SH-SY5Y (cell line): ENCODE data around the gene SPDL1.

Experiments
- GATA2 ChIP-seq: IDR thresholded peaks from 2 replicates; pipeline ENCODE4 v1.6.1; 2011; ENCODE audit warnings: mild to moderate bottlenecking, low read depth, low read length
- GATA3 ChIP-seq: IDR thresholded peaks from 2 replicates; pipeline ENCODE4 v1.6.1; 2011; ENCODE audit warnings: low read depth, mild to moderate bottlenecking, low read length, moderate library complexity

Gene SPDL1, protein sequence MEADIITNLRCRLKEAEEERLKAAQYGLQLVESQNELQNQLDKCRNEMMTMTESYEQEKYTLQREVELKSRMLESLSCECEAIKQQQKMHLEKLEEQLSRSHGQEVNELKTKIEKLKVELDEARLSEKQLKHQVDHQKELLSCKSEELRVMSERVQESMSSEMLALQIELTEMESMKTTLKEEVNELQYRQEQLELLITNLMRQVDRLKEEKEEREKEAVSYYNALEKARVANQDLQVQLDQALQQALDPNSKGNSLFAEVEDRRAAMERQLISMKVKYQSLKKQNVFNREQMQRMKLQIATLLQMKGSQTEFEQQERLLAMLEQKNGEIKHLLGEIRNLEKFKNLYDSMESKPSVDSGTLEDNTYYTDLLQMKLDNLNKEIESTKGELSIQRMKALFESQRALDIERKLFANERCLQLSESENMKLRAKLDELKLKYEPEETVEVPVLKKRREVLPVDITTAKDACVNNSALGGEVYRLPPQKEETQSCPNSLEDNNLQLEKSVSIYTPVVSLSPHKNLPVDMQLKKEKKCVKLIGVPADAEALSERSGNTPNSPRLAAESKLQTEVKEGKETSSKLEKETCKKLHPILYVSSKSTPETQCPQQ

DNA sequence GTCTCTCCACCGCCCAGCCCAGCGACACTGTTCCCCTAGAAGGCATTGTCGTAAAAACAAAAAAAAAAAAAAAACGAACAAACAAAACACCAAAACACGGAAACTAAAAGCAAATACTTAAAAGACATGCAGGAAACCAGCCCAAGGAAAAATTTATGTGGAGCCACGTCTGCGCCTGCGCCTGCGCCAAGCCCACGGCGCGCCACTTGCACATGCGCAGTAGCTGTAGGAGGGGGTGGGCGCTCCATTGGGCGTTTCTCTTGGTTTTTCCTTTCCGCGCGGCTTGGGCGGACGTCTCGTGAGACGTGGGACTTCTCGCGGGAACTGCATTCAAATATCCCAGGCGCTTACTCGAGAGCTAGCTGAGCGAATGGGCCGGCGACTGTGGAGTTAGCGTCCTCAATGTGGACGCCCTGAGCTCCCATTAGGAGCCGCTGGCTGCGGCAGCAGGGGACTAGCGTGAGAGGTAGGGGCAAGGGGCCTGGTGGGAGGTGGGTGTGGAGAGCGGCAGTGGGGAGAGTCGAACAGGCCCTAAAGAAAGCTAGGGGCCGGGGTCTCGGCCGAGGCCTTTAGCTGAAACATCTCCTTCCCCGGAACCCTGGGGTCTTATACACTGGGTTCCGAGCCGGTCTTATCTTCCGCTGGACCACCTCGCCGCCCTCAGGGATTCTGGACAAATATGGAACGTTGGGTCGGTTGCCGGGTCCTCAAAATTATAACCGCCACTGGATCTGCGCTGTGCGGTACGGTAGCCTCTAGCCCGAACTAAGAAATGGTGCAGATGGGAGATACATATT is at the start of gene SPDL1:
Gene SPDL1, plus strand, starts transcription at position 350 of the 797 bp plus-strand sequence. CDS start 4,644 bp downstream, outside the sequence.
- TF ChIP-seq GATA3, result no peak
- no peak for TF ChIP-seq GATA2

DNA sequence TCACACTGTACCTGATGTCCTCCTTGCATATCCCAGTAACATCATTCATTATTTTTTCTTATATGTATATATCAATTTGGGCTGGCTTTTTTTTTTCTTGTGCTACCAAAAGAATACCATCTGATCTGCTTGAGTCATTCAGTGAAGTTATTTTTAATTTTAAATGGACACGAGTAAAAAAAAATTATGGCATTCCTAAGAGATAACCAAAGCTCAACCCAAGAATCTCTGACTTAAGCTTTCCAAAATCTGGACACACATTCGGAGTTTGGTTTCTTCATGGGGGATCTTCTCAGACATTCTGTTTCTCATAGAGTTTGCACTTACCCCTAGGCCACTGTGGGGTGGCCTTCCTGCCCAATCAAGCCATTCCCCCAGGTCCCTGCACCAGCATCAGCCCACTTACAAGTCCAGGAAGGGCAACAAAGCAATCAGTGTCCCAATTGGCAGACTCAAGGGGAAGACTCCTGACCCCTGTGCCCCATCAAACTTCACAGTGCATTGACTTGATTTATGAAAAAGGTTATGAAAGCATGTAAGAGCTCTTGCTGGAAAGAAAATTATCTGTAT is 49.2 kb upstream of the SPDL1 start:
- no peak for TF ChIP-seq GATA3
- TF ChIP-seq GATA2, result no peak

- TF ChIP-seq GATA2 (no peak), GATA3 (no peak)
These were observed 48.6 kb upstream of the SPDL1 start for GRCh38 chr5:169534939-169535338.

GRCh38 chr5:169538944-169539343 is 44.6 kb upstream of the SPDL1 start:
- TF ChIP-seq GATA3, result no peak
- TF ChIP-seq GATA2, result no peak

- TF ChIP-seq GATA2, result no peak
- TF ChIP-seq GATA3, result no peak
These were observed 40.8 kb upstream of the SPDL1 start for GRCh38 chr5:169542811-169543210.

- TF ChIP-seq GATA2, result no peak
- TF ChIP-seq GATA3, result no peak
These were observed 39.2 kb upstream of the SPDL1 start for GRCh38 chr5:169544264-169544950.

DNA sequence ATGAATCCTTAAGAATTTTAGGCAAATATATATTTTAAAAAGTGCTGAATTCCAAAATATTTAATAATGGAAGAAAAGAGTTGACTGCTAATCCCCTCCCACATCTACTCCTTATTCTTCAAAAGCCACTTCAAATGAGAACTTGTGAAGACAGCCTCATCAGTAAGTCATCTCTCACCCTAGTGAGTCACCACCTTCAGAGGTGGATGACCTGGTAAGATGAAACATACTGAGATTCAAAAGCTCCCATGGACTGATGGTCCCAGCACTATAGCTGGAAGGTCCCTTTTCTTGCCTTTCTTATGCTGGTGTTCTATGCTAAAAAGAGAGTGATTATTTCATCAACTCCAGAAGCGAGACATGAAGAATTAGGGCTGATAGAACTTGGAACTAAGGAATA is 37.8 kb upstream of the SPDL1 start:
- no peak for TF ChIP-seq GATA3
- TF ChIP-seq GATA2, result no peak

GRCh38 chr5:169546346-169546745 is 37.2 kb upstream of the SPDL1 start:
- TF ChIP-seq GATA3 (no peak), GATA2 (no peak)

GRCh38 chr5:169547508-169547907 is 36.1 kb upstream of the SPDL1 start:
- TF ChIP-seq GATA3 (no peak), GATA2 (no peak)

GRCh38 chr5:169548315-169548714 is 35.3 kb upstream of the SPDL1 start:
- TF ChIP-seq GATA3 (no peak), GATA2 (no peak)

- TF ChIP-seq GATA3 (no peak), GATA2 (no peak)
These were observed 34.0 kb upstream of the SPDL1 start for GRCh38 chr5:169549453-169550100.

DNA sequence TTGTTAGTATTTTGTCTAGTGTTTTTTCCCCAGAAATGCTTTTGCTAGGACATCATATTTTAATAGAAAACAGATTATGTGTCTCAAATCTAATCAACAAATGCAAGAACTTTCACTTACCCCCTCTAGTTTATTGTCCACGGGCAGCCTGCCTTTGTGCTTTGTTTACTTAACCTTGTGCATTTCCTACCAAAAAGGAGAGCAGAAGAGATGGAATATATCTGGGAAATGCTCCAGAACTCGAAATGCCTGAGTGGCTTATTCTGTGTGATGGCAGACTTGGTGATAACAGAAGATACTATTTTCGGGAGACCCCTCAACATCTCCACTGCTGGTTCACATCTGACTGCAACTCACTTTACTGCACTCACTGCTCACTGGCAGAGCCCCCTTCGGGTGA is 33.3 kb upstream of the SPDL1 start:
- TF ChIP-seq GATA2, result no peak
- no peak for TF ChIP-seq GATA3

GRCh38 chr5:169551146-169551545 is 32.4 kb upstream of the SPDL1 start:
- TF ChIP-seq GATA3, result no peak
- TF ChIP-seq GATA2, result no peak

DNA sequence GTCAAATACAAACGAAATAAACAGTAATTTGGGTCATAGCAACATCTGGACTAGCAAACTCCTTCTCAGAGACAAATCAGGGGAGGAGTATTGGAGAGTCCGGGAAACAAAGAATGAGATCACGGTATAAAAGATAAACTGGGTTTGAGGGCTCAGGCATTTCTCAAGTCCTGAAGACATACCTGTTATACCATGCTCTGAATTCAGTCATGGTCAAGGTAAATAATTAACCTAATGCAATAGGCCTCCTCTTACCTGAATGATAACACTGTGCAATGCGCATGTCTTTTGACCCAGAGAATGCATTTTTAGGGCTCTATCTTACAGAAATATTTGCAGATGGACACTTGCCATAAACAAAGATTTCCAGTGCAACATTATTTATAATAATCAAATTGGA is 31.9 kb upstream of the SPDL1 start:
- no peak for TF ChIP-seq GATA3
- TF ChIP-seq GATA2, result no peak
